NCI-H1092 (cell line): ENCODE data around the gene DDX43.
"Not testable (repeated sequence)": the region's sequence is repeated elsewhere in the genome, so short reads cannot be mapped to it uniquely, and the experiment has no call there.

Source experiments
- DNase-seq: peaks from one replicate; lab custom pipeline; 2025; lab: John Stamatoyannopoulos, UW

DDX43 gene

DNA sequence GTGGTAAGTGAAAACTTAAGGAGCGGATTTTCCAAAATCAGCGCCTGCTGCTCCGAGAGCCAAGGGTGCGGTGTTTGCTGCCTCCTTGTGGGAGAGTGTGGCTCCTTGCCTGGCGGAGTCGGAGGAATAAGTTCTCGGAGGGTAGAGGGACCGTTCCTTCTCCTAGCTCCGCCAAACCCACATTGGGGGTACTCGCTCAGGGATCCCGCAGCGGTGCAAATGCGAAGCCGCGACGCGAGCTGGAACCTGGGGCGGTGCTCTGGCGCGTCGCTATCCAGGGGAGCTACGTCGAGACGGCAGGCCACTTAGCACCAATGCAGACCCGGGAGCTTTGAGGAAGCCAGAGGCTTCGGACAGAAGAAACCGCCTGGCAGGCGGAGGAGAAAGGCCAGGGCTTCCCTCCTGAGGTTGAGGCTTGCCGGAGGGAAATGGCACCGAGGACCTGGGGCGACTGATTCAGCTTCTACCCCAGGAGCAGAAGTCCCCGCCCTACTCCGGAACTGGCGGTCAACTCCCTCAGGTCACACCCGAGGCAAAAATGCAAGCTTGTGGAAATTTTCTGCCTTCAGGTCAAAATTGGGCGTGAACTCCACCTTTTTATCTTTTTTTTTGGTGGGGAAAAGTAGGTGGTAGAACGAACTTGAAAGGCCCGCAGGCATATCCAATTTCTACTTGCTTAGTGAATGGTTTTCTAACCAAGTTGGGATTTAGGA is 5.7 kb upstream of the DDX43 start:
- DNase-seq = no peak

DNA sequence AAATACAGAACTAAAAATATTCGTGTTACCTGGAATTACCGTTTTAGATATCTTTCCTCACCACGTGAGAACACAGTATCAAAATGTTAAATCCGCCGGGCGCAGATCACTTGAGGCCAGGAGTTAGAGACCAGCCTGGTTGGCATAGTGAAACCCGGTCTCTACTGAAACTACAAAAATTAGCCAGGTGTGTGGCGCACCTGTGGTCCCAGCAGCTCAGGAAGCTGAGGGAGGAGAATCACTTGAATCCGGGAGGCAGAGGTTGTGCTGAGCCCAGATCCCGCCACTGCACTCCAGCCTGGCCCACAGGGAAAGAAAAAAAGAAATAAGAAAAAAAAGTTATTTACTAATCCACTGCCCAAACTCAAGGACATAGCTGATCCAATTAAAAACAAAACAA is 4.8 kb upstream of the DDX43 start:
- DNase-seq = no peak

DNA sequence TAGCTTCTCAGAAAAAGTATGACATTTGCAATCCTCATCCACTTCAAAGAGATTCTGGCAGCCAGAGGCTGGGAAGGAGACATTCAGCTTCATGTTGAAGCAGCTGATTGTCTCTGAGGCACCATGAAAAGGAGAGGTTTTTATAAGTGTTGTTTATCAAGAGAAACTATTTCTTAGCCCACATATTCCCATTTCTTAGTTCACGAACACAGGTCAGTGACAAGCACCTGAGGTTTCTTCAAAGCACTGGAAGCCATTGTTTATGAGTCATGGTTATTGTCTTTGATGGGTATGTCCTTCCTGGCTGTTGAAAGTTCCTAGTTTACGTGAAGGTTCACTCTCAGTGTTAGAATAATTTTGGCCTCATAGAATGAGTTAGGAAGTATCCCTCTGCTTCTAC is 3.0 kb upstream of the DDX43 start:
- no peak for DNase-seq

DNA sequence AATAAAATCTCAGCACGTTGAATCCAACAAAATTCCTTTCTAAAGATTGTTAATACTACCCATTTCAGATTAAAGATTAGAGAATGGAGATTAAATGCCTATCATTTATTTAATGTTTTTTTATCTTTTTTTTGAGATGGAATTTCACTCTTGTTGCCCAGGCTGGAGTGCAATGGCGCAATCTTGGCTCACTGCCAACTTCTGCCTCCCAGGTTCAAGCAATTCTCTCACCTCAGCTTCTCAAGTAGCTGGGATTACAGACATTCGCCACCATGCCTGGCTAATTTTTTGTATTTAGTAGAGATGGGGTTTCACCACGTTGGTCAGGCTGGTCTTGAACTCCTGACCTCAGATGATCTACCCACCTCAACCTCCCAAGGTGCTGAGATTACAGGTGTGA is 2.4 kb upstream of the DDX43 start:
- not testable (repeated sequence) for DNase-seq

DNA sequence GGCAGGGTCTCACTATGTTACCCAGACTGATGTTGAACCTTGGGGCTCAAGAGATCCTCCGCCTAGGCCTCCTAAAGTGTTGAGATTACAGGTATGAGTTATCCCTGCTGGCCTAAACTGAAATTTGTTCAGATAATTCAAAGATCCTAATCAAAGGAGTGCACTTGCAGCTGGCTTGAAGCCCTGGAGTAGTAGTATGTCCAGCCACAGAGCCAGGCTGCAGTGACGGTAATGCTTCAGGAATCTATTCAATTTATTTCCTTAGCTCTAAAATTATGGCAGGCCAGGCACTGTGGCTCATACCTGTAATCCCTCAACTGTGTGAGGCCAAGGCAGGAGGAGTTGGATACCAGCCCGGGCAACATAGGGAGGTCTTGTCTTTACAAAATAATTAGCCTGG is 1.4 kb upstream of the DDX43 start:
- no peak for DNase-seq

DNA sequence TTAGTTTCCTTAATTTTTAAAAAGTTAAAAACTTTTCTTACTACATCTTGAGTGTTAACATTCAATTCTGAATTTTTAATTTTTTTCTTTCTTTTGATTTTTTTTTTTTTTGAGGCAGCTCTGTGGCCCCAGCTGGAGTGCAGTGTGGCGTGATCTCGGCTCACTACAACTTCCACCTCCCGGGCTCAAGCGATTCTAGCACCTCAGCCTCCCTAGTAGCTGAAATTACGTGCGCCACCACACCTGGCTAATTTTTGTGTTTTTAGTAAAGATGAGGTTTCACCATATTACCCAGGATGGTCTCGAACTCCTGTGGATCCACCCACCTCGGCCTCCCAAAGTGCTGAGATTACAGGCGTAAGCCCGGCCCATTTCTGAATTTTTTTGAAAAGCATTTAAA is 1.2 kb downstream of the DDX43 start:
- no peak for DNase-seq

DNA sequence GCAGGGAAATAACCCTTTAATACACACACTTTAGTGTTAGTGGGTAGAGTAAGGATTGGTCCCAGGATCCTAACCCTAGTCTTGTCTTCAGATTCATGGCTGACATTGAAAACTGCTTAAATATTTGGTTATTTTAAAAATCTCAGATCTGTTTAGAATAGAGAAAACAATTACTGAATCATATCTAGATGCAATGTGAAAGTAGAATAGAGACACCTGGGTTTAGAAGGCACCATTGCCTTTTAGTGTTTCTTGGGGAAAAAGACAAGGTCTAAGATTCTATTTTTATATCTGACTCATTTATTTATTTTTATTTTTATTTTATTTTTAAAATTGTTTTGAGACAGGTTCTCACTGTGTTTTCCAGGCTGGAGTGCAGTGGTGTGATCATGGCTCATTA is 6.0 kb downstream of the DDX43 start:
- no peak for DNase-seq

DNA sequence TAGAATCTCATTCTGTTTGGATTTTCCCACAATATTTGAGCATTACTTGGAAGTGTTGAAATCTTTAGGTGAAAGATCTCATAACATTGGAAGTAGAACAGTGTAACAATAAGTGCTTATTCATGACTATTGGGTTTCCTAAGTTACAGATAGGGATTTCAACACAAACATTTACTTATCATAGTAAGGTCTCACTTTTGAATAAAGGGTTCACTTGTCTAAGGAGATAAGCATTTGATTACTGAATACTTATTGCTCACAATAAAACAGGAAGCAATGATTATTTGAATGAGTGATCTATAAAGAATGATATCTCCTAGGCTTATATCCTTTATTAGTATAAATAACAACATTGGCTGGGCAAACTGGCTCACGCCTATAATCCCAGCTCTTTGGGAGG is 14.8 kb downstream of the DDX43 start:
- no peak for DNase-seq

DNA sequence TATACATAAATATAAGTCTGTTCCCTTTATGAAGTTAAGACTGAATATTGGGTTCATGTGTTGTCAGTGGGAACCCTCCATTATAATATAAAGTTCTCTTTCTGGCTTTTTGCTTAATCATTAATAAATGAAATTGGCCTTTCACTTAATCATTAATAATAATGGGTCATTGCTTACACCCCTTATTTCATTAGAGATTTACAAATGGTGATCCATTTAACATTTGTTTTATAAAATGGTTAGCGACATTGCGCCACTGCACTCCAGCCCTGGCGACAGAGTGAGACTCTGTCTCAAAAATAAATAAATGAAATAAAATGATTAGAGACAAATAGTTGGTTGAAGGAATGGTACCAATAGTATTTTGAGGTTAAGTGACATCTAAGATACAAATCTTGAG is 18.5 kb downstream of the DDX43 start:
- no peak for DNase-seq

DNA sequence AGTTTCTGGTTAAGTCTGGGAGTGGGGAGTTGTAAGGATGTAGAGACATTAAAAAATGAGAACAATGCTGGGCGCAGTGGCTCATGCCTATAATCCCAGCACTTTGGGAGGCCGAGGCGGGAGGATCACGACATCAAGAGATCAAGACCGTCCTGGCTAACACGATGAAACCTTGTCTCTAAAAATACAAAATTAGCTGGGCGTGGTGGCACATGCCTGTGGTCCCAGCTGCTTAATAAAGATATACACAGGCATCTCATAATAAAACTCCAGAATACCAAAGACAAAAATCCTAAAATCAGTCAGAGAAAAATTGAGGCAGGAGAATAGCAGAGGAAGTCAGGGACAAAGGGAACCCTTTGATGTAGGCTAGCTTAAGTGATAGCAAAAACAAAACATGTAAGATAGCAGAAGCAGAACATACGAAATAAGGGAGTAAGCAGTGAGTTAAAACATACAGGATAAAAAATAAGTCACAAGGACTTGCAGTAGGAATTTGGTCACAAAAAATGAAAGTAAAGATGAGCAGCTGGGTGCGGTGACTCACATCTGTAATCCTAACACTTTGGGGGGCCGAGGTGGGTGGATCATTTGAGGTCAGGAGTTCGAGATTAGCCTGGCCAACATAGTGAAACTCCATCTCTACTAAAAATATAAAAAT is 23.6 kb downstream of the DDX43 start:
- DNase-seq = no peak

DNA sequence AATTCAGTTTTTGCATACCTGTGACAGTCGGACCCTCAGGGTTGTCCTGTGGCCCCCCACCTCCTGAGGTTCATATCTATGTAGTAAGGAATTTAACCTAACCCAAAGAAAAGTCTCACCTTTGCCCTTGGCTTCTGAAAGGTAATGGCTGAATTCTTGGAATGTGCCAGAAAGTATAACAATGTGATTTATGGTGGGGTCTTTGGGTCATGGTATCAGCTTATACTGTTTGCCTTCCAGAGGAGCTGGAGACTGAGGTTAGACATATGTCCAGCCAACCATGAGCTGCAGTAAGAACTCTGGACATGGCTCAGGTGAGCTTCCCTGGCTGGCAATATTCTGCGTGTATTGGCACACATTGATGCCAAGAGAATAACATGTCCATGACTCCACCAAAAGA is 26.9 kb downstream of the DDX43 start:
- no peak for DNase-seq

DNA sequence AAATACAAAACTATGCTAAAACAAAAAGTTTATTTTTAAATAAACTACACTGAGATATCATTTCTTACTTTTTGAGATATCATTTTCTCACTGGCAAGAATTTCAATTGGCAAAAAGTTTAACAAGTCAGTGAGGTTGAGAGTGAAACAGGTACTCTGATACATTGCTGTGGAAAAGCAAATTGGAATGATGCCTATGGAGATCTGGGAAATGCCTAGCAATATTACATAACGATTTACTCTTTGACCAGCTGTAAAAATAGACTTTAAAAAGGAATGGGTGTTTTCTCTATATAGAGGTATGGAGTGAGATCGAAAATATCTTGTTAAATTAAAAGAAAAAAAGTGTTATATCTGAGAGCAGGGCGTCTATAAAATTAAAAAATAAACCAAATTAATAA is 40.6 kb downstream of the DDX43 start:
- DNase-seq = no peak

DNA sequence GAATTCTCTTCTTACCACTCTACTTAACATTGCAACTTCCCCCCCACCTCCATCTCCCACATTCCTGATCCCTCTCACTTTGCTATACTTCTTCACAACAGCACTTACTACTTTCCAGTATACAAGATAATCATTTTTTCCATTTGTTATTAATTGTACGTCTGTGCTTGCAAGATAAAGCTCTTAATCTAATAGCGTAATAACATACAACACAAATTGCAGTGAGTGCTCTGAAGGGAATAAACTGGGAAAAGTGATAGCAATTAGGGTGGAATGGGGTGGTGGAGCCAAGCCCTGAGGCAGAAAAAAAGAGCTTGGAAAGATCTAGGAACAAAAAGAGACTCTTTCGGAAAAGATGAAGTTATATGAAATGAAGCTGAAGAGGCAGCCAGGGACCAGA is 48.9 kb downstream of the DDX43 start:
- no peak for DNase-seq

DNA sequence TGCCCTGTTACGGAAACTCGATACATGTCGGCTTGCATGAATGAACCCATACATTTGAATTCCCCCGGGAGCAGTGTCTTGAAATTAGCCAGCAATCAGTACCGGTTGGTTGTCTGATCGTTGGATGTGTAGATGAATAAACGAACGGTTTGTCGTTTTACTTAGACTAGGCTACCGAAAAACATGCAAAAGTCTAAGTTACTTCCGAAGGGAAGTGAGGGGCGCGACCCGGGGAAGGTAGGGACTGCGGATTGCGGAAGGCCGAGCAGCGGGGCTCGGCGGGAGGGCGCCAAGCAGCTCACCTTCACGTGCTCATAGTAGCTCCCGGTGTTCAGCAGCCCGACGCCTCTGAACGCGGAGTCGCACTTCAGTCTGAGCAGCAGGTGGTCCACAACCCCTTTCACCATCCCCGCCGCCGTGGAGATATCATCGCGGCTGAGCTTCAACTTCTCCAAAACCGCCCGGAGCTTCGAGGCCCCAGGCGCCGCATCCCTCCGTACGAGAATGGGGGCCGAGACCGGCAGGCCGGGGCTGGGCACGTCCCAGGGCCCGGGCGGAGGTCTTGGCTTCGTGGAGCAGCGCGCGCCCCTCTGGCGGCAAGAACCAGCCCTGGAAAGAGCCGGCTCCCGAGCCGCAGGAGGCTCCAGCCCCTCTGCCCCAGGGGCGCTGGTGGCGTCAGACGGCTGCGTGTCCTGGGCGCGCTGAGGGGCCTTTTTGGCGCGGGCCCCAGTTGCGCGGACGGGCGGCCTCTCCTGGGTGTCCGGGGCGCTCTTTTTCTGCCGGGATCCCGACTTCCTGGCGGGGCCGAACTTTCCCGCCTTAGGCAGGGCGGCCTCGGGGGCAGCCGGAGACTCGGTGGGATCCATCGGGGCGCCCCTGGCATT is 56.8 kb downstream of the DDX43 start:
- no peak for DNase-seq

DNA sequence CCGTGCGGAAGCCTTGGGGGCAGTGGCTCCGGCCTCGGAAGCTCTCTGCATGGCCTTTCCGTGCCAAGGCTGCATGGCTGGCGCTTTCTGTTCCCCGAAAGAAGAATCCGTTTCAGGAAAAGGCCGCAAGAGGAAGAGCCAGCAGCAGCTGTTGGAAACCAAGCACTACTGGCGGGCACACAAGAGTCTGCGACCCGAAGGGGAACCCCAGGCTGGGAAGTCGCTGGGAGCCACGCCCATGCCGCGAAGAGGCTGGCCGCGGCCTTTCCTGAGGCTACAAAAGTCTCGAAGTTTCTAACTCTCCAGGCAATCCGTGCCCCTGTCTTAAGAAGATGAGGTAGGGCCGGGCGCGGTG is 57.5 kb downstream of the DDX43 start, which contains the start of gene CGAS:
TSS of gene CGAS (minus strand) at position 191 of the 355 bp plus-strand sequence. CDS start at position 75, 116 bp downstream.
- DNase-seq = no peak

DNA sequence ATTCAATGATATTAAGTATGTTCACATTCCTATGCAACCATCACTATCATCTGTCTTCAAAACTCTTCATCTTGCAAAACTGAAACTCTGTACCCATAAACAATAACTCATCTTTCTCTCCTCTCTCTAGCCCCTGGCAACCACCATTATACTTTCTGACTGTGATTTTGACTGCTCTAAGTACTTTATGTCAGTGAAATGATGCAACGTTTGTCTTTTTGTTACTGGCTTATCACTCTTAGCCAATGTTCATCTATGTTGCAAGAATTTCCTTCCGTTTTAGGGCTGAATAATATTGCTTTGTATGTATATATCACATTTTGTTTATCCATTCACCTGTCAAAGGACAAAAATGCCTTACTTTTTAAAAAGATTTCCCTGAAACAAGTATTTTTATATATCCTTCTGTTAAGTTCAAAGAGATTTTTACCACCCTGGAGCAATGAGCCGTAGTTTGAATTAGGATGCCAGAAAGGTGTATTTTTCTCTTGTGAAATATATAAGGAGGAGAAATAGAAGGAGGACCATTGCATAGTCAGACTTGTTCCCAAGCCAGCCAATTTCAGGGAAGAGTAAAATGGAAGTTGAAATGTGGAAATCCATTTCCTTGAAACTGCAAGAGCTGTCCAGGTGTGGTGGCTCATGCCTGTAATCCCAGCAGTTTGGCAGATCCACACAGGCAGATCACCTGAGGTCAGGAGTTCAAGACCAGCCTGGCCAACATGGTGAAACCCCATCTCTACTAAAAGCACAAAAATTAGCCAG is 61.4 kb downstream of the DDX43 start:
- DNase-seq = no peak

DNA sequence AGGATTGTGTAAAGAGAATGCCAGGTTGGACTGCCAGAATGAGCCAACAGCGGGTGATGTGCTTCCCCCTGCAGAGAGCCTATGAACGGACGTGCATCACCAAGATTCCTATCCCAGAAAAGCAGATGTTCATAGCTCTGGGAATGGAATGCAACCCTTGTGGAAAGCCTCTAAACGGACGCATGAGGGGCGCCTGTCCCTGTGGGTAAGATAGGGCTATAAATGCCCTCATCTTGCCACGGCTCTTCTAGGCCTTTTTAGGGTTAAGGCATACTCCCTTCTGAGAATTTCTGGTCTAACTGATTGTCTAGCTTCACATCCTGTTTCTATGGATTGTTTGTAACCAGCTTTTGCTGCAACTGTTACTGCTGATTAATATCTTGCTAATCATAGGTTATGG is 64.8 kb downstream of the DDX43 start:
- not testable (repeated sequence) for DNase-seq

DNA sequence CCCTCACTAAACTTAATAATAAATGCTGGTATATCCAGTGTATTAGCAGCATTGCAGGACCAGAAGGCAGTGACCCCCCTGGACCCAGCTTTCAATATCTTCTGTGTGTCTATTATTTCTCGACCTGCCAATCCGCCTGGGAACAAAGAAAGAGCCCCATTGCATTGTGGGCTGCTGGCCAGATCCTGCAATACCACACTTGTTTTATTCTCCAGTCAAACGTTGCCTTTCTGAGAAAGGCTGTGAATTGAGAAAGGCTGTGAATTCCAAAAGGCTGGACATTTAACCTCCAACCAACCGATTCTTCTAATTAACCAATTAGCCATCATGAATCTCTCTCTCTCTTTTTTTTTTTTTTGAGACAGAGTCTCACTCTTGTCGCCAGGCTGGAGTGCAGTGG is 65.4 kb downstream of the DDX43 start:
- DNase-seq = no peak

DNA sequence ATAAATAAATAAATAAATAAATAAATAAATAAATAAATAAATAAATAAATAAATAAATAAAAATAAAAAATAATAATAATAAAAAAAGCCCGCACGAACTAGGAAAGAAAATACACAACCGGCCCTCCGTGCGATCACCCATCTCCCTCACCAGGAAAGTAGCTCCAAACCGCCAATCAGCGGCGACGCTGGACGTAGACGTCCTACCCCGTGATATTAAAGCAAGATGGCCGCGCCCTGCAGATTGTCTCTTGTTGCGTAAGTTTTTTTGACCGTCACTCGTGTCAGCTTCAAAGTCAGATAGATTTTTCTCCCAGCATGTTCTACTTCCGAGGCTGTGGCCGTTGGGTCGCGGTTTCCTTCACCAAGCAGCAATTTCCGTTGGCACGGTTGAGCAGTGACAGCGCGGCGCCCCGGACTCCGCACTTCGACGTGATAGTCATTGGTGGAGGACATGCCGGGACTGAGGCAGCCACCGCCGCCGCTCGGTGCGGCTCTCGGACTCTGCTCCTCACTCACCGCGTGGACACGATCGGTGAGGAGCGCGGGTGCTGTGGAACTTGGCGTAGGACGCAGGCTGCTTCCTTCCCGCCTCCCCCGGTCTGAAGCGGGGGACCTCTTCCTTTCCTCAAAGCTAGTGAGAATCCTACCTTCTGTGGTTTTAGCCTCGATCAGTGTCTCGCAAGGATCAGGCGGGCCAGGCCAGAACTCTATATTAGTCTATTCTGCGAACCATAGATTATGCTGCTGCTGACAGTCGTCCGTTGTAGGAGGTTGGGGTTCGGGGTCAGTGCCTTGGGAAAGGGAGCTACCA is 67.1 kb downstream of the DDX43 start, which contains the start of gene MTO1:
TSS of gene MTO1 (plus strand) at position 201 of the 814 bp plus-strand sequence. CDS start at position 319, 118 bp downstream.
- peak; percentile 77 for DNase-seq
